Panc1 (cell line): ENCODE results near the gene SLC25A43. TPM values are rescaled to one million over a fixed set of nuclear protein-coding genes. Genes with fewer than 3 reads are reported as not detected.

Experiments
- ATAC-seq: fragments of 200-7000 bp; cut with Tn5 transposase; 2 replicates; pipeline ENCODE4 v1.9.1; 2020; ENCODE audit warnings: mild to moderate bottlenecking, moderate library complexity
- BruUV-seq: library from RNA; stranded (reverse); fragments of 400-500 nt; replicated peaks from 2 replicates; lab custom pipeline; 2021; lab: Mats Ljungman, UMichigan
- CTCF ChIA-PET: fragments of 300-600 bp; sonication (Branson Sonifier 250); formaldehyde crosslinking; loops from one replicate; lab custom pipeline; 2022; ENCODE audit warnings: antibody characterized with exemption; lab: Charles Lee
- POLR2A ChIA-PET: fragments of 300-600 bp; sonication (Branson Sonifier 250); formaldehyde crosslinking; loops from one replicate; lab custom pipeline; 2022; ENCODE audit warnings: antibody characterized with exemption; lab: Charles Lee
- DNase-seq: peaks from one replicate; pipeline ENCODE4 v3.0.0-alpha.2; 2010; ENCODE audit warnings: low read depth, low spot score
- H3K27ac ChIP-seq: 2 replicates; pipeline ENCODE4 v1.5.1; 2011; ENCODE audit warnings: mild to moderate bottlenecking, low read length, inconsistent platforms
- H3K27me3 ChIP-seq: fragments of 200-500 bp; sonication (Bioruptor generic); 2 replicates; pipeline ENCODE4 v1.6.0; 2014; ENCODE audit warnings: low read length, inconsistent platforms; ENCODE audit not compliant: control insufficient read depth, insufficient read depth
- H3K36me3 ChIP-seq: fragments of 200-500 bp; sonication (Bioruptor generic); 2 replicates; pipeline ENCODE4 v1.5.1; 2014; ENCODE audit warnings: inconsistent platforms, mild to moderate bottlenecking, low read length, moderate library complexity; ENCODE audit not compliant: control insufficient read depth, insufficient read depth
- H3K4me1 ChIP-seq: 2 replicates; pipeline ENCODE4 v1.5.1; 2011; ENCODE audit warnings: inconsistent platforms, mild to moderate bottlenecking, low read length, moderate library complexity; ENCODE audit not compliant: control insufficient read depth, insufficient read depth
- H3K4me3 ChIP-seq, 2 experiments: 2 replicates each; pipeline ENCODE4 v1.5.1; 2011 to 2012; ENCODE audit warnings: low read depth in 2 of 2, low read length in 2 of 2, mild to moderate bottlenecking in 2 of 2, inconsistent platforms in 1 of 2, moderate library complexity in 1 of 2
- H3K9me3 ChIP-seq: fragments of 200-500 bp; sonication (Bioruptor generic); 2 replicates; pipeline ENCODE4 v1.5.1; 2014; ENCODE audit warnings: low read depth, mild to moderate bottlenecking, inconsistent platforms, low read length, moderate library complexity; ENCODE audit not compliant: control insufficient read depth, insufficient read depth
- POLR2AphosphoS5 ChIP-seq: IDR thresholded peaks from 2 replicates; pipeline ENCODE4 v1.6.1; 2012; ENCODE audit warnings: mild to moderate bottlenecking, low read depth, low read length, moderate library complexity
- SIN3A ChIP-seq: IDR thresholded peaks from 2 replicates; pipeline ENCODE4 v1.6.1; 2012; ENCODE audit warnings: low read depth, mild to moderate bottlenecking, low read length, moderate library complexity, borderline replicate concordance; ENCODE audit not compliant: insufficient read depth
- TCF7L2 ChIP-seq: IDR thresholded peaks from 2 replicates; pipeline ENCODE4 v1.6.1; 2011; ENCODE audit warnings: mild to moderate bottlenecking, low read depth, low read length, inconsistent platforms
- in situ Hi-C: cut with HindIII; loops from 2 replicates; pipeline ENCODE4 v1.10.0; 2016; ENCODE audit warnings: low sequenced_read_pairs, low pct_unique_long_range_greater_than_20kb
- intact Hi-C: fragments of 100-400 bp; cut with micrococcal nuclease; formaldehyde crosslinking; loops from one replicate; pipeline ENCODE4 v1.10.0; 2022; ENCODE audit not compliant: unreplicated experiment
- total RNA-seq: library from RNA; stranded (reverse); gene quantifications from one replicate; pipeline ENCODE4 v1.2.1, GENCODE V29; 2021; ENCODE audit not compliant: unreplicated experiment
- TF ChIP-seq, protein P1 (sequence below): fragments of 450-650 bp; IDR thresholded peaks from 2 replicates; pipeline ENCODE4 v1.5.1; 2017; ENCODE audit warnings: mild to moderate bottlenecking
- TF ChIP-seq, protein P2 (sequence below), 2 experiments: IDR thresholded peaks; 2 replicates each; pipeline ENCODE4 v1.6.1; 2011 to 2012; ENCODE audit warnings: low read depth in 2 of 2, control low read depth in 1 of 2, low read length in 1 of 2, mild to moderate bottlenecking in 1 of 2, moderate library complexity in 1 of 2; ENCODE audit not compliant: insufficient read depth in 1 of 2

Gene SLC25A43
- total RNA-seq, 1 experiment from 2014 or later = 35.5 TPM

DNA sequence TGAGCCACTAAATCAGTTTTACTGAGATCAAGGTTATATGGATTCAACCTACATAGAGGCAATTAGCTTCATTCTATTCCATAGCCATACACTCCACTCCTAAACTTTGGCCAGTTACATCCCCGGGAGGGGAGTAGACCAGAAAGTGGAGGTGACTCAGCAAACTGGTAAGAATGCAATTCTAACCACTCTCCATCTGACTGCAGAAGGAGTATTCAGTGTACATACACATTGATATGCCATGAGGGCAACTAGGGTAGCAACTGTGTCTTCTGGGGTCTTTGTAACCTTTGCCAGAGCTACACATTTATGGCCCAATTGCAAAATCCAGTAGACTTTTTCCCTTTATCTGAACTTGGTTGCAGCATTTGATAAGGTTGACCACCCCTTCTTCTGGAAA is 7.6 kb downstream of the SLC25A43 start:
- Histone ChIP-seq H3K4me1 (no peaks in the 10 kb centered on the region), H3K27ac (no peak overlapping the region), H3K36me3 (0 out of 2 replicates have a peak, but pooled peaks cover 3% of the 10 kb centered on the region), H3K9me3 (no peaks in the 10 kb centered on the region), H3K4me3 (no peak overlapping the region), H3K27me3 (no peaks in the 10 kb centered on the region)
- DNase-seq (no peak), ATAC-seq (no peak)
- in situ Hi-C loops = no loop called here
- TF ChIP-seq TCF7L2 (no peak), SIN3A (no peak), POLR2AphosphoS5 (no peak)
- TF ChIP-seq, protein P1, sequence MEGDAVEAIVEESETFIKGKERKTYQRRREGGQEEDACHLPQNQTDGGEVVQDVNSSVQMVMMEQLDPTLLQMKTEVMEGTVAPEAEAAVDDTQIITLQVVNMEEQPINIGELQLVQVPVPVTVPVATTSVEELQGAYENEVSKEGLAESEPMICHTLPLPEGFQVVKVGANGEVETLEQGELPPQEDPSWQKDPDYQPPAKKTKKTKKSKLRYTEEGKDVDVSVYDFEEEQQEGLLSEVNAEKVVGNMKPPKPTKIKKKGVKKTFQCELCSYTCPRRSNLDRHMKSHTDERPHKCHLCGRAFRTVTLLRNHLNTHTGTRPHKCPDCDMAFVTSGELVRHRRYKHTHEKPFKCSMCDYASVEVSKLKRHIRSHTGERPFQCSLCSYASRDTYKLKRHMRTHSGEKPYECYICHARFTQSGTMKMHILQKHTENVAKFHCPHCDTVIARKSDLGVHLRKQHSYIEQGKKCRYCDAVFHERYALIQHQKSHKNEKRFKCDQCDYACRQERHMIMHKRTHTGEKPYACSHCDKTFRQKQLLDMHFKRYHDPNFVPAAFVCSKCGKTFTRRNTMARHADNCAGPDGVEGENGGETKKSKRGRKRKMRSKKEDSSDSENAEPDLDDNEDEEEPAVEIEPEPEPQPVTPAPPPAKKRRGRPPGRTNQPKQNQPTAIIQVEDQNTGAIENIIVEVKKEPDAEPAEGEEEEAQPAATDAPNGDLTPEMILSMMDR = no peak
- TF ChIP-seq, protein P2, sequence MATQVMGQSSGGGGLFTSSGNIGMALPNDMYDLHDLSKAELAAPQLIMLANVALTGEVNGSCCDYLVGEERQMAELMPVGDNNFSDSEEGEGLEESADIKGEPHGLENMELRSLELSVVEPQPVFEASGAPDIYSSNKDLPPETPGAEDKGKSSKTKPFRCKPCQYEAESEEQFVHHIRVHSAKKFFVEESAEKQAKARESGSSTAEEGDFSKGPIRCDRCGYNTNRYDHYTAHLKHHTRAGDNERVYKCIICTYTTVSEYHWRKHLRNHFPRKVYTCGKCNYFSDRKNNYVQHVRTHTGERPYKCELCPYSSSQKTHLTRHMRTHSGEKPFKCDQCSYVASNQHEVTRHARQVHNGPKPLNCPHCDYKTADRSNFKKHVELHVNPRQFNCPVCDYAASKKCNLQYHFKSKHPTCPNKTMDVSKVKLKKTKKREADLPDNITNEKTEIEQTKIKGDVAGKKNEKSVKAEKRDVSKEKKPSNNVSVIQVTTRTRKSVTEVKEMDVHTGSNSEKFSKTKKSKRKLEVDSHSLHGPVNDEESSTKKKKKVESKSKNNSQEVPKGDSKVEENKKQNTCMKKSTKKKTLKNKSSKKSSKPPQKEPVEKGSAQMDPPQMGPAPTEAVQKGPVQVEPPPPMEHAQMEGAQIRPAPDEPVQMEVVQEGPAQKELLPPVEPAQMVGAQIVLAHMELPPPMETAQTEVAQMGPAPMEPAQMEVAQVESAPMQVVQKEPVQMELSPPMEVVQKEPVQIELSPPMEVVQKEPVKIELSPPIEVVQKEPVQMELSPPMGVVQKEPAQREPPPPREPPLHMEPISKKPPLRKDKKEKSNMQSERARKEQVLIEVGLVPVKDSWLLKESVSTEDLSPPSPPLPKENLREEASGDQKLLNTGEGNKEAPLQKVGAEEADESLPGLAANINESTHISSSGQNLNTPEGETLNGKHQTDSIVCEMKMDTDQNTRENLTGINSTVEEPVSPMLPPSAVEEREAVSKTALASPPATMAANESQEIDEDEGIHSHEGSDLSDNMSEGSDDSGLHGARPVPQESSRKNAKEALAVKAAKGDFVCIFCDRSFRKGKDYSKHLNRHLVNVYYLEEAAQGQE (IDR thresholded peaks at IDR 0.05; ENCODE audit: insufficient read depth in 1 of 2, low read depth in 2 of 2, low read length in 1 of 2) = no peak
- ChIA-PET POLR2A (no interaction called here), CTCF (no interaction called here)
- intact Hi-C loops = no loop called here
- BruUV-seq = no TSS peak

DNA sequence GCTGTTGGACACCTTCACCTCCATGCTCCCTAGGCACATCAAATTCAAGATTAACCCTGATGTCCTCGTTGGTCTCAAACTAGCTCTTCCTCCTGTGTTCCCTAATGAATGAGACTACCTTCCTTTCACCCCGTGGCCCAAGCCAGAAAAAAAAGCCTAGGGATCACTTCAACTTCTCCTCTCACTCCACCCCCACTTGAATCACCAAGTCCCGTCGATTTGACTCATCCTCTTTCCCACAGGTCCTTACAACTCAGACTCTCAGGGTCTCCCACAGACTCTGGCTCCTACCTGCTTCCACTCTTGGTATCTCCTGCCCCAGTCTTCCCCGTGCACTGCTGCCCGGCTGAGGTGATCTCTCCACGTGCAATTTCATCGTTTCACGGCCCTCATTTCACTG is 8.5 kb downstream of the SLC25A43 start:
- Histone ChIP-seq H3K27ac (no peak overlapping the region), H3K36me3 (0 out of 2 replicates have a peak, but pooled peaks cover 3% of the 10 kb centered on the region), H3K4me3 (no peak overlapping the region), H3K4me1 (no peaks in the 10 kb centered on the region), H3K27me3 (no peaks in the 10 kb centered on the region), H3K9me3 (no peaks in the 10 kb centered on the region)
- no peak for DNase-seq
- POLR2A ChIA-PET = no interaction called here
- intact Hi-C loops (no loop called here), in situ Hi-C loops (no loop called here)
- CTCF ChIA-PET = no interaction called here
- no peak for ATAC-seq
- no TSS peak for BruUV-seq
- TF ChIP-seq, protein P2 (IDR thresholded peaks at IDR 0.05; ENCODE audit: insufficient read depth in 1 of 2, low read depth in 2 of 2, low read length in 1 of 2) = no peak
- TF ChIP-seq SIN3A = no peak
- no peak for TF ChIP-seq TCF7L2
- TF ChIP-seq, protein P1 = no peak
- TF ChIP-seq POLR2AphosphoS5 = no peak
